NCI-H446 treated with DMSO at 0.1 percent for 48 hours (cell line): Measurements from ENCODE around the gene PRSS38.

Source experiments
- DNase-seq: peaks from one replicate; lab custom pipeline; 2025; lab: John Stamatoyannopoulos, UW

Gene PRSS38

GRCh38 chr1:227815468-227816409 is at the start of gene PRSS38:
PRSS38 (plus strand) TSS chr1:227815675; CDS start chr1:227815717, 42 bp downstream.
- DNase-seq, result no peak

GRCh38 chr1:227766015-227766634 is 49.4 kb upstream of the PRSS38 start:
- no peak for DNase-seq

- no peak for DNase-seq
Observed at GRCh38 chr1:227766653-227767277, 48.7 kb upstream of the PRSS38 start.

GRCh38 chr1:227767401-227768124 is 47.9 kb upstream of the PRSS38 start:
- no peak for DNase-seq

- no peak for DNase-seq
Observed at GRCh38 chr1:227768125-227768439, 47.4 kb upstream of the PRSS38 start.

GRCh38 chr1:227768640-227769039 is 46.8 kb upstream of the PRSS38 start:
- DNase-seq, result no peak

- no peak for DNase-seq
Observed at GRCh38 chr1:227769047-227769935, 46.2 kb upstream of the PRSS38 start.

GRCh38 chr1:227769936-227770494 is 45.5 kb upstream of the PRSS38 start:
- no peak for DNase-seq

- DNase-seq, result no peak
Observed at GRCh38 chr1:227770812-227771211, 44.7 kb upstream of the PRSS38 start.

- DNase-seq, result no peak
Observed at GRCh38 chr1:227771326-227771725, 44.1 kb upstream of the PRSS38 start.

GRCh38 chr1:227771771-227772170 is 43.7 kb upstream of the PRSS38 start:
- DNase-seq, result no peak

GRCh38 chr1:227773558-227773957 is 41.9 kb upstream of the PRSS38 start:
- DNase-seq, result no peak

- no peak for DNase-seq
Observed at GRCh38 chr1:227774051-227774731, 41.3 kb upstream of the PRSS38 start.

GRCh38 chr1:227774821-227775661 is 40.4 kb upstream of the PRSS38 start:
- no peak for DNase-seq

GRCh38 chr1:227775841-227776240 is 39.6 kb upstream of the PRSS38 start:
- DNase-seq, result no peak

- no peak for DNase-seq
Observed at GRCh38 chr1:227776331-227776771, 39.1 kb upstream of the PRSS38 start.

GRCh38 chr1:227777156-227777555 is 38.3 kb upstream of the PRSS38 start:
- no peak for DNase-seq

- DNase-seq, result no peak
Observed at GRCh38 chr1:227777646-227778045, 37.8 kb upstream of the PRSS38 start.

GRCh38 chr1:227778401-227778947 is 37.0 kb upstream of the PRSS38 start:
- no peak for DNase-seq
